ENCODE results near the gene CAPZA2.
A peak's percentile ranks its signal among the peaks of the same experiment; 100 is the strongest.
"Not testable (repeated sequence)": the region's sequence is repeated elsewhere in the genome, so short reads cannot be mapped to it uniquely, and the experiment has no call there.

Gene CAPZA2

DNA sequence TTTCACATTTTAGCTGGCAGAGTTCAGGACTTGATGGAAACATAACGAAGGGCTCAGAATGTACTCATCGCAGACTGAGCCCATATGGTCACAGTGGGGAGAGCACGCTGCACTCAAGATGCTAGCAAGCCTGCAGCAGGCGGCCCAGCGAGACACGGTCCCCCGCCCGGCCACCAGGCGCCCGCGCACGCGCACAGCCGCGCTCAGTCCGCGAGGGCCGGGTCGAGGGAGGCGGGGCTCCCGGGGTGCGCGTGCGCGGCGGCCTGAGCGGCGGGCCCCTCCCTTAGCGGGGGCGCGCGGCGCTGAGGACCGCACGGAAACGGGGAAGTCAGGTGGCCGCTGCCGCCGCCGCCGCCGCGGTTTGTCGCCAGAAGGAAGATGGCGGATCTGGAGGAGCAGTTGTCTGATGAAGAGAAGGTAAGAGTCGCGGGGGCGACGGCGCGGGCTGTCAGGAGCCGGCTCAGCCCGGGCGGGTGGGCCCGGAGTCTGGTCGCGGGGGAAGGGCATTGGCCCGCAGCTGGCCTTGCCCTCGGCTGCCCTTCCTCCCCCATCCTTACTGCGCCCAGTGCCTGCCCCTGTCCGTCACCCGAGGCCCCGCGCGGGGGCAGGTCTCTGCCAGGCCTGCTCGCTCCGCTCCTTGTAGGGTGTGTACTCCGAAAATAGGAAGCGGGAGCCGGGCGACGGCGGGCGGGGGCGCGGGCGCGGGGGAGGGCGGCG is at the start of gene CAPZA2:
Gene CAPZA2 (plus strand): TSS at position 354 of the 717 bp plus-strand sequence. CDS start 25 bp downstream, at position 379.
- peak; percentile 84 to 96 (median 85) for DNase-seq (ENCODE audit: low read depth in 2 of 3, low spot score in 2 of 3)

DNA sequence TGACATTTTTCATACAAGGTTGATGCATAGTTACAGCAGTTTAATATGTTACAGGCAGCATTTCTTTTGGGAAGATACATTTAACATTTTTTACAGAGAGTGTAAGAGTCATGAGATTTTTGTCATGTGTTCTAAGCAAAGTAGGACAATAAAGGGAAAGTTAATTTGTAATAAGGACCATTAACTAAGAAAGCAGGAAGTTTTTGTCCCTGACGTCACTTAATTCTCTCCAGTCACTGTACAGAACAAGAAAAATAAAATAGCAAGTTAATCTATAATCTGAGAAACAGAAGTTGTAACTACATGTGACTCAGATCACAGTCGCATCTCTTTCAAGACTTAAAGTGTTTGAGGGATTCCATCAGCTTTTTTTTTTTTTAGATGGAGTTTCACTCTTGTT is 49.5 kb upstream of the CAPZA2 start:
- DNase-seq (ENCODE audit: low read depth in 2 of 3, low spot score in 2 of 3): no peak

DNA sequence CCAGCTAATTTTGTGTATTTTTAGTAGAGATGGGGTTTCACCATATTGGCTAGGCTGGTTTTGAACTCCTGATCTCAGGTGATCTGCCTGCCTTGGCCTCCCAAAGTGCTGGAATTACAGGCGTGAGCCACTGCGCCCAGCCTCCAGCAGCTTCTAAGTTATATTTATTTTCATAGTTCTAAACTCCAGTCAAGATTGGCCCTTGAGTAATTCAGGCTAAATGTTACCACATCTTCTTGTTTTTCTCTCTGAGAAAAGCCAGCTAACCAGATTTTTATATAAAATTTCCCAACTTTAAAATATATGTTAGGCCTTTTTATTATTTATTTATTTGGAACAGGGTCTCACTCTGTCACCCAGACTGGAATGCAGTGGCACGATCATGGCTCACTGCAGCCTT is 49.0 kb upstream of the CAPZA2 start:
- not testable (repeated sequence) for DNase-seq (ENCODE audit: low read depth in 2 of 3, low spot score in 2 of 3)

DNA sequence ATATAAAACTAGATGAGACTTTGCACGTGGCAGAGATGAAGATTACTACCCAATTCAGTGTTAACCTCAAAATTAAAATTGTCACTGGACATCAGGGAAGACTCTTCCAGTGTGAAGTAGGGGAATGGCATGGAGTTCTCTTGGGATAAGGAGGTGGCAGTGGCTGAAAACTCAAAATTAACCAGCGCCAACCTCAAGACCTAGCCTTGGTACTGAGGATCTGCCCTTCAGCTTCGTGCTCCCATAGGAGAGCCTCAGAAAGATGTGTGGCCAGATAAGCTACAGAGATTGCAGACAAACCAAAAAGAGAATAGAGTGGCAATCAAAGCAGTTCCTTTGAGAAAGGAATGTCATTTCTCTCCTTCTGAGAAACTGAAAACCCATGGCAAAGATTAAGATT is 47.3 kb upstream of the CAPZA2 start:
- no peak for DNase-seq (ENCODE audit: low read depth in 2 of 3, low spot score in 2 of 3)

DNA sequence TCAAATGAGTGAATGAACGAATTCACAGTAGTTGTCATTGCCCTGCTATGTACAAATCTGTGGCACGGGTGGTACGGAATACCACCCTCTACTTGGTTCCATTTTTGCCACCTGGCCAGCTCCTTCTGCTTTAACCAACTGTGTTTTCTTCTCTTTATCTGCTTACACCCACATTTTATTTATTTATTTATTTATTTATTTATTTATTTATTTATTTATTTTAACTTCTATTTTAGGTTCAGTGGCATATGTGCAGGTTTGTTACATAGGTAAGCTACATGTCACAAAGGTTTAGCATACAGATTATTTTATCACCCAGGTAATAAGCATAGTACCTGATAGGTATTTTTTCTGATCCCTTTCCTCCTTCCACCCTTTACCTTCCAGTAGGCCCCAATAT is 42.2 kb upstream of the CAPZA2 start:
- no peak for DNase-seq (ENCODE audit: low read depth in 2 of 3, low spot score in 2 of 3)

- DNase-seq (ENCODE audit: low read depth in 2 of 3, low spot score in 2 of 3): not testable (repeated sequence)
Measured at GRCh38 chr7:116821647-116822046, 40.7 kb upstream of the CAPZA2 start.

DNA sequence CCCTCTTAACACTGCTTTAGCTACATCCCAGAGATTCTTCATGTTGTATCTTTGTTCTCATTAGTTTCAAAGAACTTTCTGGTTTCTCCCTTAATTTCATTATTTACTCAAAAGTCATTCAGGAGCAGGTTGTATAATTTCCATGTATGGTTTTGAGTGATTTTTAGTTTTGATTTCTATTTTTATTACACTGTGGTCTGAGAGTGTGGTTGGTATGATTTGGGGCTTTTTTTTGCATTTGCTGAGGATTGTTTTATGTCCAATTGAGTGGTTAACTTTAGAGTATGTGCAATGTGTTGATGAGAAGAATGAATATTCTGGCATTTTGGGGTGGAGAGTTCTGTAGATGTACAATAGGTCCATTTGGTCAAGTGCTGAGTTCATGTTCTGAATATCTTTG is 37.9 kb upstream of the CAPZA2 start:
- no peak for DNase-seq (ENCODE audit: low read depth in 2 of 3, low spot score in 2 of 3)

DNA sequence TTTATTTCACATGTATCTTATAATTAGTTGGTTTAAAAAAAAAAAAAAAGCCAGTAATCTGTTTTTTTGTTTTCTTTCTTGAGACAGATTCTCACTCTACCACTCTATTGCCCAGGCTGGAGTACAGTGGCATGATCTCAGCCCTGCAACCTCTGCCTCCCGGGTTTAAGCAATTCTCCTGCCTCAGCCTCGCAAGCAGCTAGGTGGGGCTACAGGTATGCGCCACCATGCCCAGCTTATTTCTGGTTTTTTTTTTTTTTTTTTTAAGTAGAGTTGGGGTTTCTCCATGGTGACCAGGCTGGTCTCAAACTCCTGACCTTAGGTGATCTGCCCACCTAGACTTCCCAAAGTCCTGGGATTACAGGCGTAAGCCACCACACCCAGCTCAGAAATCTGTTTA is 34.1 kb upstream of the CAPZA2 start:
- no peak for DNase-seq (ENCODE audit: low read depth in 2 of 3, low spot score in 2 of 3)

DNA sequence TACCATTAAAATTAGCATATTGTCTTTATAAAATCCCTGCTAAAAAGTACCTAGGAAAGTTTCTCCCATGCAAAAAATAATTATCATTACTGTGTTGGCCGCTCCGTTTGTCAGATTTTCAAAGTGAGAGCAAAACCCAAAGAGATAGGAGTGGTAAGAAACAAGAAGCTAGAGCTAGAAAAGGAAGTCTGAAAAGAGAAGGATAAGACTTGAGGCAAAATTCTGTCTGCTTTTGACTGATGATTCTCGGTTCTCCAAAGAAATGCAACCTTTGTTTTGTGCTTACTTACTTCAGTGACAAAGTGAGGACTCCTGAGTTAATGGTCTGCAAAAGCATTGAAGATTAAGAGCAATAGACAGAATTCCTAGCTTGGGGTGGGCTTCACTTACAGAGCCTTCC is 33.3 kb upstream of the CAPZA2 start:
- DNase-seq (ENCODE audit: low read depth in 2 of 3, low spot score in 2 of 3): no peak

GRCh38 chr7:116829493-116829892 is 32.9 kb upstream of the CAPZA2 start:
- DNase-seq (ENCODE audit: low read depth in 2 of 3, low spot score in 2 of 3): no peak

GRCh38 chr7:116832692-116833091 is 29.7 kb upstream of the CAPZA2 start:
- no peak for DNase-seq (ENCODE audit: low read depth in 2 of 3, low spot score in 2 of 3)

GRCh38 chr7:116834815-116835504 is 27.4 kb upstream of the CAPZA2 start:
- DNase-seq (ENCODE audit: low read depth in 2 of 3, low spot score in 2 of 3): no peak

- DNase-seq (ENCODE audit: low read depth in 2 of 3, low spot score in 2 of 3): no peak
Measured at GRCh38 chr7:116836048-116836447, 26.3 kb upstream of the CAPZA2 start.

DNA sequence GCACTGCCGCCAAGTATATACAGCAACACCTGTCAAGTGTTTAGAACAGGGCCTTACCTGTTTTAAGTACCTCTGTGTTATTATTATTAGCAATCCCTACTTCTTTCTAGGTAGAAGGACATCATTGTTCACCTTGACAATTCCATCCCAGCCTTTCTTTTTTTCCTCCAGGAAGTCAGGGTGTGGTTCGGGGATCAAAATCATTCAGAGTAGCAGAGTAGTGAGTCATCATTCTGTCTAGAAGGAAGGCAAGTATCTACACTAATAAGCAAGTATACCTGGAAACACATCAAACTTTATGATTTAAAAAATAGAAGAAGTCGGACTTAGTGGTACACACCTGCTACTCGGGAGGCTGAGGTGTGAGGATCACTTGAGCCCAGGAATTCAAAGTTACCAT is 25.5 kb upstream of the CAPZA2 start:
- DNase-seq (ENCODE audit: low read depth in 2 of 3, low spot score in 2 of 3): no peak

DNA sequence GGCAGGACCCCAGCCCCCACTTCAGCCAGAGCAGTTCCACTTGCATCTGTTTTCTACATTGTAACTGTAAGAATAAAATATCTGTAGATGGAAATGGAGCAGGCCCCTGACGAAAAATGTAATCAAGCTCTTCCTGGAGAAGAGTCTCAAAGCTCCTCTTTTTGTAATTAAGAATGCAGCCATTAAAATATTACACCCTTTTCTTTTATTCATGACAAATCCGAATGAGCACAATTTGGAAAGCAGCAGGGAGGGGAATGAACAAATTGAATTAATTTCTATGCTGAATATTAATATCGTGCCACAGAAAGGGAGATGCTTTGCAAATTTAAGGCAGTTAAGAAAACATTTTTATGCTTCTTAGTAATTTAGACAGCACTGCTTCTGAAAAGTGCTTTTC is 24.8 kb upstream of the CAPZA2 start:
- DNase-seq (ENCODE audit: low read depth in 2 of 3, low spot score in 2 of 3): no peak

DNA sequence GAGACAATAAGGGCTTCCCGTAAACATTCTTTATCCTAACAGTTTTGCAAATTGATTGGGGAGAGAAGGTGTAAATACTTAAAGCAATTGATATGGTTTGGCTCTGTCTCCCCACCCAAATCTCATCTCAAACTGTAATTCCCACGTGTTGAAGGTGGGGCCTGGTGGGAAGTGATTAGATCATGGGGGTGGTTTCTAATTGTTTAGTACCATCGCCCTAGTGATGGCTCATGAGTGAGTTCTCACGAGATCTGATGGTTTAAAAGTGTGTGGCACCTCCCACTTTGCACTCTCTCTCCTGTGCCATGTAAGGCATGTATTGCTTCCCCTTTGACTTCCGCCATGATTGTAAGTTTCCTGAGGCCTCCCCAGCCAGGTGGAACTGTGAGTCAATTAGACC is 22.1 kb upstream of the CAPZA2 start:
- no peak for DNase-seq (ENCODE audit: low read depth in 2 of 3, low spot score in 2 of 3)

- DNase-seq (ENCODE audit: low read depth in 2 of 3, low spot score in 2 of 3): no peak
Measured at GRCh38 chr7:116842371-116842770, 20.0 kb upstream of the CAPZA2 start.

- no peak for DNase-seq (ENCODE audit: low read depth in 2 of 3, low spot score in 2 of 3)
Measured at GRCh38 chr7:116843378-116843777, 19.0 kb upstream of the CAPZA2 start.

- DNase-seq (ENCODE audit: low read depth in 2 of 3, low spot score in 2 of 3): no peak
Measured at GRCh38 chr7:116851175-116851574, 11.2 kb upstream of the CAPZA2 start.

- DNase-seq (ENCODE audit: low read depth in 2 of 3, low spot score in 2 of 3): no peak
Measured at GRCh38 chr7:116851671-116852070, 10.7 kb upstream of the CAPZA2 start.

DNA sequence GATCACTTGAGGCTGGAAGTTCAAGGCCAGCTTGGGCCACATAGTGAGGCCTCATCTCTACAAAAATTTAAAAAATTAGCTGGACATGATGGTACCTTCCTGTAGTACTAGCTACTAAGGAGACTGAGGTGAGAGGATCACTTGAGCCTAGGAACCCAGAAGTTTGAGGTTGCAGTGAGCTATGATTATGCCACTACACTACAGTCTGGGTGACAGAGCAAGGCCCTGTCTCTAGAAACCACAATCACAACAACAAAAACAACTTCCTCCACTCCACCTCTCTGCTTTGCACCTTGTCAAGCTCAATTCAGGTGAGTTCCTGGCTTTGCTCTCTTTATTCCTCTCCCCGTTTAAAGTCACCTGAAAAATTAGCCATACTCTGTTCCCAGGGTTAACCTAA is 8.3 kb upstream of the CAPZA2 start:
- no peak for DNase-seq (ENCODE audit: low read depth in 2 of 3, low spot score in 2 of 3)

DNA sequence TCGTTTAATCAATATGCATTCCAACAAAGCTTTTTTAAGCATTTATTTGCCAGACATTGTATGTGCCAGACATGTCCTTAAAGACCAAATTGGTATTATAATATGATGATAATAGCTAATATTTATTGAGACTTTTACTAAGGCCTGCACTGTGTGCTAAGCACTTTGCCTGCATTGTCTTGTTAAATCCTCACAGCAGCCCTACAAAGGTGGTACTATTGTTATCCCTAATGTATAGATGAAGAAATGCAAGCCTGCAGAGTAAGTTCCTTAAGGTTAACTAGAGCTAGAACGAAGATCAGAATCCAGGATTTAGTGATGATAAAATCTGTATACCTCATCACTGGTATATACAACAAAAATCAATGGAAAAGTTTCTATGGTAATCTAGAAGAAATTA is 5.3 kb upstream of the CAPZA2 start:
- DNase-seq (ENCODE audit: low read depth in 2 of 3, low spot score in 2 of 3): no peak

GRCh38 chr7:116859323-116859722 is 3.1 kb upstream of the CAPZA2 start:
- no peak for DNase-seq (ENCODE audit: low read depth in 2 of 3, low spot score in 2 of 3)

Data from activated CD8-positive, alpha-beta memory T cell treated with anti-CD3 and anti-CD28 coated beads for 48 hours (primary cell).